HEK293 (cell line): ENCODE results near the gene GAPDHS.

ENCODE experiments used
- CTCF ChIP-seq: fragments of 450-650 bp; formaldehyde crosslinking; IDR thresholded peaks from 2 replicates; pipeline ENCODE4 v1.5.1; 2016; ENCODE audit warnings: missing biosample characterization, missing genetic modification characterization
- RBAK ChIP-seq: fragments of 450-650 bp; formaldehyde crosslinking; IDR thresholded peaks from 2 replicates; pipeline ENCODE4 v1.5.1; 2016; ENCODE audit warnings: missing biosample characterization, missing genetic modification characterization
- YY1 ChIP-seq: fragments of 450-650 bp; formaldehyde crosslinking; IDR thresholded peaks from 2 replicates; pipeline ENCODE4 v1.5.1; 2018; ENCODE audit warnings: missing biosample characterization, missing genetic modification characterization
- ZNF184 ChIP-seq: fragments of 450-650 bp; IDR thresholded peaks from 2 replicates; pipeline ENCODE4 v1.5.1; 2018; ENCODE audit warnings: missing biosample characterization, mild to moderate bottlenecking, missing genetic modification characterization
- ZNF449 ChIP-seq: fragments of 450-650 bp; formaldehyde crosslinking; IDR thresholded peaks from 2 replicates; pipeline ENCODE4 v1.5.1; 2017; ENCODE audit warnings: missing biosample characterization, mild to moderate bottlenecking, missing genetic modification characterization, moderate library complexity
- ZNF501 ChIP-seq: fragments of 450-650 bp; formaldehyde crosslinking; IDR thresholded peaks from 2 replicates; pipeline ENCODE4 v1.5.1; 2016; ENCODE audit warnings: missing biosample characterization, missing genetic modification characterization
- ZNF660 ChIP-seq: fragments of 450-650 bp; IDR thresholded peaks from 2 replicates; pipeline ENCODE4 v1.5.1; 2018; ENCODE audit warnings: missing biosample characterization, mild to moderate bottlenecking, missing genetic modification characterization
- ZNF791 ChIP-seq: fragments of 450-650 bp; formaldehyde crosslinking; IDR thresholded peaks from 2 replicates; pipeline ENCODE4 v1.5.1; 2016; ENCODE audit warnings: missing biosample characterization, missing genetic modification characterization
- TF ChIP-seq, protein P1 (sequence below): fragments of 450-650 bp; formaldehyde crosslinking; IDR thresholded peaks from 2 replicates; pipeline ENCODE4 v1.5.1; 2017; ENCODE audit warnings: missing biosample characterization, missing genetic modification characterization

DNA sequence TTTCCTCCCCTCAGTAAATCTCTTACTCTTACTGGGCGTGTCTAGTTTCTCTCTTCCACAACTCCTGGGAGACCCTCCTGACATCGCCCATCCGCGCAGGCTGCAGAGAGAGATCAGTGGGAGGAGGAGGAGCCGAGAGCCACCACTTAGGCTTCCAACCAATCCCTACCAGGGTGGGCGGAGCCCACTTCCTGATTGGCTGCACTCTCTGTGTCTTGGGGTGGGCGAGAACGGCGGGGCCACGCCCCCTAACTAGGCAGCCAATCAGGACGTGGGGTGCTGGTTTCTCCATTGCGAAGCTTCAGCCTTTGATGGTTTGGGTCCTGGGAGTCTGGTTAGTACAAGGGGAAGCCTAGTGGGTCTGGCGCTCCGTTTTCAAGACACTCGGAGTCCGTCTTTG, 52.6 kb downstream of the GAPDHS start, which contains the start of gene PMIS2:
- no peak for TF ChIP-seq RBAK (tag by site-specific recombination)
- TF ChIP-seq ZNF660: no peak
- TF ChIP-seq, protein P1, sequence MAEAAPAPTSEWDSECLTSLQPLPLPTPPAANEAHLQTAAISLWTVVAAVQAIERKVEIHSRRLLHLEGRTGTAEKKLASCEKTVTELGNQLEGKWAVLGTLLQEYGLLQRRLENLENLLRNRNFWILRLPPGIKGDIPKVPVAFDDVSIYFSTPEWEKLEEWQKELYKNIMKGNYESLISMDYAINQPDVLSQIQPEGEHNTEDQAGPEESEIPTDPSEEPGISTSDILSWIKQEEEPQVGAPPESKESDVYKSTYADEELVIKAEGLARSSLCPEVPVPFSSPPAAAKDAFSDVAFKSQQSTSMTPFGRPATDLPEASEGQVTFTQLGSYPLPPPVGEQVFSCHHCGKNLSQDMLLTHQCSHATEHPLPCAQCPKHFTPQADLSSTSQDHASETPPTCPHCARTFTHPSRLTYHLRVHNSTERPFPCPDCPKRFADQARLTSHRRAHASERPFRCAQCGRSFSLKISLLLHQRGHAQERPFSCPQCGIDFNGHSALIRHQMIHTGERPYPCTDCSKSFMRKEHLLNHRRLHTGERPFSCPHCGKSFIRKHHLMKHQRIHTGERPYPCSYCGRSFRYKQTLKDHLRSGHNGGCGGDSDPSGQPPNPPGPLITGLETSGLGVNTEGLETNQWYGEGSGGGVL (tag by site-specific recombination): no peak
- TF ChIP-seq ZNF184 (tag by site-specific recombination): no peak
- TF ChIP-seq YY1 (tag by site-specific recombination): no peak
- no peak for TF ChIP-seq CTCF (tag by site-specific recombination)
- TF ChIP-seq ZNF449: no peak
- TF ChIP-seq ZNF791 (tag by site-specific recombination): no peak
- no peak for TF ChIP-seq ZNF501 (tag by site-specific recombination)
